GM19452 (cell line): Measurements from ENCODE around the gene TMED7.

Experiments
- ATAC-seq: cut with Tn5 transposase; IDR thresholded peaks from one replicate; pipeline ENCODE4 v1.9.1; 2021; ENCODE audit not compliant: unreplicated experiment

Gene TMED7

DNA sequence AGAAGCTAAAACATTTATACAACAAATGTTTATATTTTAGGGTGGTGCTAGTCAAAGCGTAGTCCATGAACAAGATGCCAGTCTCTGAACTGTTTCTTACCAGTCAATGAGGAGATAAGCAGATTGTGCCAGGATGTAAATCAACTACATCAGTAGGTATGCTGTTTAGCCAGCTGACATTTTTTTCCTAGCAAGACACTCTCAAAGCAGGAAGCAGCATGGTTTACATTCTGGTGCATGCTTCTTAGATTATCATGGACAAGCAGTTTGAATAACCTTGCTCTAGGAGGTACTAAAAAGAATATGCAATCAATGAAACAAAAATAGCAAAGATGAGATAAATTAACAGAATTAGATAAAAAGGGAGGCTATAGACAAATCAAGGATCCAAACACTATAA is 40.6 kb downstream of the TMED7 start:
- no peak for ATAC-seq

DNA sequence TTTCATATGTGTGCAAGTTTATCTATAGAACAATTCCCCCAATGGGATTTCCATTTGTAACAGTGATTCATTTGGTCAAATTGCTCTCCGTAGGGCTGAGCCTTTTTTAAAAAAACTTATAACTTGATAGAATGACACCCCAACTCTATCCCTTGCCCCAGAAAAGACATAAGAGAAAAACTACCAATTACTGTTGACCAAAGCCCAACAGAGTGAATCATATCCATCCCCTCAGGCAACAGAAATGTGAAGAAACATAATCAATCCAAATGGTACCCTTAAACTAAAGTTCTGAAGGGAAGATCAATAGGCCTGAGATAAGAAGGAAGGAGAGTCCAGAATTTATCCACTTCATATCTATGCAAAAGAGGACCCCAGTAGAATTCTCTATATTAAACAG is 41.3 kb downstream of the TMED7 start:
- no peak for ATAC-seq

DNA sequence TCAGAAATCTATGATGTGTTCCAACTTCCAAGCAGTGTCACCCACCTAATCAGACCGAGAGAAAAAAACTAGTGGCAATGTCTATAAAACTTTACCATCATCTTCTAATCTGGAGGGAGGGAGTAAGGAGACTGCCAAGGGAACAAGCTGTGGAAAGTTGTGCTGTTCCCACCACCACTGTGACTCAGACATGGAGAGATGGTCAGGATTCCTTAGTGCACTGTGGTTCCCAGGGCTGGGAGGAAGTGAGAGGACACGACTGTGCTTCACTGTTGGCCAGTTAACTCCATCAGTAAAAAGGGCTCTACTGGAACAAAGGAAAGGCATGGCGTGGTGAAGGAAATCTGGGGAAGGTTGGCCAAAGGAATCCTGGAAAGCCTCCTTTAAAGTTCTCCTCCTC is 42.4 kb downstream of the TMED7 start:
- ATAC-seq: no peak

GRCh38 chr5:115580941-115581340 is 44.9 kb downstream of the TMED7 start:
- ATAC-seq: no peak

GRCh38 chr5:115579747-115580173 is 46.1 kb downstream of the TMED7 start:
- ATAC-seq: peak; percentile 68

GRCh38 chr5:115579216-115579615 is 46.6 kb downstream of the TMED7 start:
- ATAC-seq: peak; percentile 4

- ATAC-seq: peak; percentile 50
Observed at GRCh38 chr5:115578657-115579056, 47.2 kb downstream of the TMED7 start.

DNA sequence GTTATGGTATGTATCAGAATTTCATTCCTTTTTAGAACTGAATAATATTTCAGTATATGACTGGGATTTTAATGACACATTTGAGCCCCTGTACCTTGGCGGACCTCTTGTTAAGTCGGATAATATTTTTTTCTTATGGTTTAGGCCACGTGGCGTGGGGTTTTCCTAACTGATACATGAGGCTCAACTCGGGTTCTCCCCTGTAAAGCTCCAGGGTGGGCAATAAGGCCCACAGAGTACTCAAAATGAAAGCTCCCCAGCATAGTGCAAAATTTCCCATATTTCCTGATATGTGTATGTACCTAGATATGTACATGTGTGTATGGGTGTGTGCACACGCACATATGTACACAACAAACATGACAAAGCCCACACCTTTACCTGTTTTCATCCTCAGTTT is 48.1 kb downstream of the TMED7 start:
- ATAC-seq: no peak

- ATAC-seq: no peak
Observed at GRCh38 chr5:115577329-115577728, 48.5 kb downstream of the TMED7 start.

DNA sequence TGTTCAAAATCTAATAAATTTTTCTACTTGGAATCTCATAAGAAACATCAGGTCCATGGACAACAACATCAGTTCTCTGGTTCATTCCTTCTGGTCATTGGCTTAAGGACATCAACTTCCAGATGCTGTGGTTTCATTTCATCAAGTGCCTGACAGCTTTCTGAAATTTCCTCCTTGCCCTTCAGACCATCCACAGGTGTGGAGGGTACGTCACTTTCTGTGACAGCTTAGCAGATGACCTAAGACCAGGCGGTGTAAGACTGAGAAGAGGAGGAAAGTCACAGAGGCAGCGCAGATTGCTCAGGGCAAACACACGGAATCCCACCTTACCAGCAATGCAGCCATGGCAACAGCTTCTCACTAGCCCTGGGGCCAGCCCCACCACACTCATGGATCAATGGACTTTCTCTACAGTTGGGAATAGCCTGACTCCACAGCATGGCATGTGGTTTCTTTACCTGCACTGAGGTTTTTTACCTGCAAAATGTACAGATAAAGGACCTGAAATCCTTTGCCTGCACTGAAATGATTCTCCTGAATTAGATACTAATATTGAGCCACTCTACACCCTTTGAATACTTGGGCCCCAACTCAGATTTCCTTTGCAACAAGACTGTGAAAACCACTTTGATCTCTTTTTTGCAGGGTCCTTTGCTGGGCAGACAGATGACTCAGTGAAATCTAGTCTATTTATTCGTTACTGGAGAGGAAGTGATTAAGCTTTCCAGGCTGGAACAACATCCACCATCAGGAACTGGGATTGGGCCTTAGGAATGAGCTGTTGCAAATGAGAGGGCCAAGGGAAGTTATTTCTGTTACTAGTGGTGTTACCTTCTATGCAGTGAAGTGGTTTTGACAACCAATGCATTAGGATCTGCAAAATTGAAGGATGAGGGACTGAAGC is 50.4 kb downstream of the TMED7 start:
- ATAC-seq: no peak

DNA sequence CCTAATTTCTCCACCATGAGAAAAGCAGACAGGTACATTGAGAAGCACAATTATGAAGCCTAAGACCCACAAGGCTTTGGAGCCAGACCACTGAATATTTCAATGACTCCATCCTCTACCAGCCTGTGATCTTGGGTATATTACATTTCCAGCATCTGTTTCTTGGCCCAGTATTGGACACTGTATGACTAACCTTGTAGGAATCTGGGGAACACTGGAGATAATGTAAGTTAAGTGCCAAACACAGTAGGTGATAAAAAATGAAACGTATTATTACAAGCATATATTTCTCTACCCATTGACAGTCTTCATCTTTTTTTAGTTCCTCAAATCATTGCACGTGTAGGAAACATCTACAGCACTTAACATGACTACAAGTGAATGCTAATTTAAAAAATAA is 52.7 kb downstream of the TMED7 start:
- no peak for ATAC-seq

- ATAC-seq: no peak
Observed at GRCh38 chr5:115571441-115571878, 54.4 kb downstream of the TMED7 start.

- ATAC-seq: no peak
Observed at GRCh38 chr5:115568668-115569067, 57.2 kb downstream of the TMED7 start.

GRCh38 chr5:115565233-115565632 is 60.6 kb downstream of the TMED7 start:
- ATAC-seq: no peak
